GM20431 (cell line): Measurements from ENCODE around the gene TRPV4.

ENCODE experiments used
- in situ Hi-C: fragments of 300-500 bp; cut with MseI, MboI; formaldehyde crosslinking; loops from one replicate; pipeline ENCODE4 v1.15.0; 2020; ENCODE audit warnings: low sequenced_read_pairs; ENCODE audit not compliant: unreplicated experiment

Gene TRPV4

GRCh38 chr12:109767456-109767855, 65.7 kb downstream of the TRPV4 start:
- in situ Hi-C loops = no loop called here

GRCh38 chr12:109766251-109766778, 66.9 kb downstream of the TRPV4 start:
- in situ Hi-C loops = no loop called here

- in situ Hi-C loops = no loop called here
These were observed 67.8 kb downstream of the TRPV4 start for GRCh38 chr12:109765446-109765810.

GRCh38 chr12:109764776-109765445, 68.3 kb downstream of the TRPV4 start:
- in situ Hi-C loops = no loop called here

GRCh38 chr12:109764123-109764522, 69.1 kb downstream of the TRPV4 start:
- in situ Hi-C loops = no loop called here

GRCh38 chr12:109763201-109763841, 69.9 kb downstream of the TRPV4 start:
- in situ Hi-C loops = no loop called here

- in situ Hi-C loops = no loop called here
These were observed 70.5 kb downstream of the TRPV4 start for GRCh38 chr12:109762673-109763191.

- in situ Hi-C loops = no loop called here
These were observed 71.0 kb downstream of the TRPV4 start for GRCh38 chr12:109762071-109762672.

- in situ Hi-C loops = no loop called here
These were observed 72.0 kb downstream of the TRPV4 start for GRCh38 chr12:109760930-109761921.

- in situ Hi-C loops = no loop called here
These were observed 72.9 kb downstream of the TRPV4 start for GRCh38 chr12:109760031-109760929.

GRCh38 chr12:109759595-109759994, 73.6 kb downstream of the TRPV4 start:
- in situ Hi-C loops = no loop called here

GRCh38 chr12:109758426-109759420, 74.5 kb downstream of the TRPV4 start:
- in situ Hi-C loops = no loop called here

- in situ Hi-C loops = no loop called here
These were observed 75.4 kb downstream of the TRPV4 start for GRCh38 chr12:109757671-109758265.

GRCh38 chr12:109756457-109756856, 76.7 kb downstream of the TRPV4 start:
- in situ Hi-C loops = no loop called here

GRCh38 chr12:109753959-109754358, 79.2 kb downstream of the TRPV4 start:
- in situ Hi-C loops = no loop called here

- in situ Hi-C loops = no loop called here
These were observed 80.2 kb downstream of the TRPV4 start for GRCh38 chr12:109753054-109753401.
